GM18861 (cell line): ENCODE measurements around the gene MXRA7.
"Not testable (repeated sequence)": the region's sequence is repeated elsewhere in the genome, so short reads cannot be mapped to it uniquely, and the experiment has no call there.

ENCODE experiments used
- ATAC-seq: cut with Tn5 transposase; IDR thresholded peaks from one replicate; pipeline ENCODE4 v1.9.1; 2021; ENCODE audit not compliant: unreplicated experiment

The MXRA7 gene

DNA sequence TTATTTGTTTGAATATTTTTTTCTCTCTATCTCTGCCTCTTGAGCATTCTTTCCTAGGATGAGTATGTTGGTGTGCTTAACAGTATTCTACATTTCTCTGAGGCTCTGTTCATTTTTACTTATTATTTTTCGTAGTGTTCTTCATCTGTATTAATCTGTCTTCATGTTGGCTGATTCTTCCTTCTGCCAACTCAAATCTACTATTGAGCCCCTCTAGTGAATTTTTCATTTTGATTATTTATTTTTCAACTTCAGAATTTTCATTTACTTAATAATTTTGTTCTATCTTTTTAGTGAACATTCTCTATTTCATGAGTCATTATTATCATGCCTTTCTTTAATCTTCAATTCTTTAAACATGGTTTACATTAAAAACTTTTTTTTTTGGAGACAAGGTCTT is 64.1 kb downstream of the MXRA7 start:
- ATAC-seq, result no peak

- ATAC-seq, result no peak
Measured at GRCh38 chr17:76645481-76645880, 65.3 kb downstream of the MXRA7 start.

DNA sequence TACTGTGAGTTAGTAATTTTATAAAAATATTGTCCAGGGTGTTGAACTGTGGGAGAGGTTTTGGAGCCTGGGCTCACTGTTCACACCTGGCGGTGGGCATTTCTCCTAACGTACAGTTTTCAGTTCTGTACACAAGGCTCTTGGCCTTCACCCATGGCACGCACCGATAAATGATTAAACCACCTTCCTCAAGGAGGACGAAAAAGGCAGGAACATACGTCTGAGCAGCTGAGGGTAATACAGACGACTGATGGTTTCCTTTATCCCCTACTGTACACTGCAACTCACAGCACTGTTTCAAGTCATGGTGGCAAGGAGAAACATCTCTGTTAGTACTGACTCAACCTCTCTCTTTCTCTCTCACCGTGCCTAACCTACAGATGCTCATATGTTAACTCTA is 65.8 kb downstream of the MXRA7 start:
- ATAC-seq, result no peak

- ATAC-seq, result no peak
Measured at GRCh38 chr17:76643553-76644148, 67.1 kb downstream of the MXRA7 start, which contains the start of gene ST6GALNAC1. ST6GALNAC1 (minus strand) TSS chr17:76643757; CDS start chr17:76643638, 119 bp downstream.

DNA sequence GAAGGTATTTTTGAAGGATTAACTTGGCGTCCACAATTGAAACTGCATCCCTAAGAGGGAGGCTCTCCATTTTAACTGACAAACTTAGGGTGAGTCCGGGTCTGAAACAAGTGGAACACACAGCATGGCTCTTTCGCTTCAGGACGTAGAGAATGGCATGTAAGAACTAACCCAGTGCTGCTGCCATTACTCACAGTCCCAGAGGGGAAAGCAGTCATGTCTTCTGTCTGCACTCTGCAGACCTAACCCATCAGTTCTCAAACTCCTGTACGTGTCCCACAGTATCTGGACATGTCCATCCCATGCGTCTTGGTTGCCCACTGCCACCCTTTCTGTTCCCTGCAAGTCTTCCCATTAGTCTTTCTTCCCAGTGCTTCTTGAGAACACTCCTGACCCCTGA is 67.8 kb downstream of the MXRA7 start:
- ATAC-seq, result no peak

GRCh38 chr17:76642032-76642561 is 68.7 kb downstream of the MXRA7 start:
- ATAC-seq, result no peak

GRCh38 chr17:76641501-76641900 is 69.3 kb downstream of the MXRA7 start:
- no peak for ATAC-seq

GRCh38 chr17:76640550-76641380 is 70.0 kb downstream of the MXRA7 start:
- no peak for ATAC-seq

- ATAC-seq, result no peak
Measured at GRCh38 chr17:76638263-76638662, 72.5 kb downstream of the MXRA7 start.

DNA sequence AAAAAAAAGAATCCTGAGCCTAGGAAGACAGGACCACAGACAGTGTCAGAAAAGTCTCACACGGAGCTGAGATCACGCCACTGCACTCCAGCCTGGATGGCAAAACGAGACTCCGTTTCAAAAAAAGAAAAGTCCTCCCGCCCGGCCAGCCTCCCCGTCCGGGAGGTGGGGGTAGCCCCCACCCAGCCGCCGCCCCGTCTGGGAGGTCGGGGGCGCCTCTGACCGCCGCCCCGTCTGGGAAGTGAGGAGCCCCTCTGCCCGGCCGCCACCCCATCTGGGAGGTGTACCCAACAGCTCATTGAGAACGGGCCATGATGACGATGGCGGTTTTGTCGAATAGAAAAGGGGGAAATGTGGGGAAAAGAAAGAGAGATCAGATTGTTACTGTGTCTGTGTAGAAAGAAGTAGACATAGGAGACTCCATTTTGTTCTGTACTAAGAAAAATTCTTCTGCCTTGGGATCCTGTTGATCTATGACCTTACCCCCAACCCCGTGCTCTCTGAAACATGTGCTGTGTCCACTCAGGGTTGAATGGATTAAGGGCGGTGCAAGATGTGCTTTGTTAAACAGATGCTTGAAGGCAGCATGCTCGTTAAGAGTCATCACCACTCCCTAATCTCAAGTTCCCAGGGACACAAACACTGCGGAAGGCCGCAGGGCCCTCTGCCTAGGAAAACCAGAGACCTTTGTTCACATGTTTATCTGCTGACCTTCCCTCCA is 74.1 kb downstream of the MXRA7 start:
- not testable (repeated sequence) for ATAC-seq

DNA sequence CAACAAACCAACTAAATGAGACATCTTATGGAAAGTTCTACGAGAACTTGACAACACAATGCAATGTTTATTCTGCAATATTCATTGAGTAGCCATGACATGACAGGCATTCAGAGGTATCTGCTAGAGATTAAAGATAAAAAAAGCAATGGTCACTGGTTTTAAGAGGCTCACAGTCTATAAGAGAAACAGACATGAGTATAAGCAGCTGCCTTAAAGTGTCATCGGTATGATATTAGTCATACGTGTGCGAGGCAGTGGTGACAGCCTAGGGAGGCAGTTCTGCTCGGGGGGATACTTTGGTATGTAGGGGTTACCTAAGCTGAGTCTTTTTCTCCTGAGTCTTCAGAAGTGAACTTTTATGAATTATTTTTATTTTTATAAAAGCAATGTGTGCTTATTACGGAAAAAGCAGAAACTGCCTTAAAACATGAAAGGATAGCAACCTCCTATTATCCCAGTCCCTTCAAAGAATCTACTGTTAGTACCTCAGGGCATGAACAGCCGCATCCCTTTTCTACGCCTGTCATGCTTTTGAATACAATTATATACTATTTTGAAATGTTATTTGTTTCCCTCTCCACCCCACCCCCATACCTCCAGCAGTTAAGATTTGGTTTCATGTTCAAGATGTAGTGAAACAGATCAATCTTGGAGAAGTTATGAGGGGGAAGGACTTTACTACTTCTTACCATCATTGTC is 75.0 kb downstream of the MXRA7 start:
- ATAC-seq, result no peak

- ATAC-seq, result no peak
Measured at GRCh38 chr17:76635039-76635438, 75.7 kb downstream of the MXRA7 start.

- no peak for ATAC-seq
Measured at GRCh38 chr17:76633628-76634328, 77.0 kb downstream of the MXRA7 start.

GRCh38 chr17:76631821-76632565 is 78.8 kb downstream of the MXRA7 start:
- no peak for ATAC-seq

DNA sequence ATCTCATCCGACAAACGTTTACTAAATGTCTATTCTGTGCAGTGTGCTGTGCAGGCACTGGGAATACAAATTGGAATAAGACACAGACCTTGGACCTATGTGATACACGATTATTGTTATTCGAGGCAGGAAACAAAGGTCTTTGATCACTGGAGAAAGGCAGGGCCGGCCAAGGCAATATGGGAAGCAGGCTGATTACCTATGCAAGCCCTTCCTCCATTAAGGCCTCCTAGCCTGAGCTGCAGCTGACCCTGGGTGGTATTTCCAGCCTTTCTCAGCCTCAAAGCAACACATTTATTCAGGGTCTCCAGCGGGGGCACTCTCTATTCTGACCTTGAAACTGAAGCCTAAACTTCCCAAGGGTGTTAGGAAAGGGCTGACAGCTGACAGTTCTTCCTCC is 80.6 kb downstream of the MXRA7 start:
- ATAC-seq, result no peak
